ENCODE data around the gene FUT1. TPM values are rescaled to one million over a fixed set of nuclear protein-coding genes. Genes with fewer than 3 reads are reported as not detected.

Gene FUT1
- total RNA-seq, 1 experiment from 2014 or later: not detected

DNA sequence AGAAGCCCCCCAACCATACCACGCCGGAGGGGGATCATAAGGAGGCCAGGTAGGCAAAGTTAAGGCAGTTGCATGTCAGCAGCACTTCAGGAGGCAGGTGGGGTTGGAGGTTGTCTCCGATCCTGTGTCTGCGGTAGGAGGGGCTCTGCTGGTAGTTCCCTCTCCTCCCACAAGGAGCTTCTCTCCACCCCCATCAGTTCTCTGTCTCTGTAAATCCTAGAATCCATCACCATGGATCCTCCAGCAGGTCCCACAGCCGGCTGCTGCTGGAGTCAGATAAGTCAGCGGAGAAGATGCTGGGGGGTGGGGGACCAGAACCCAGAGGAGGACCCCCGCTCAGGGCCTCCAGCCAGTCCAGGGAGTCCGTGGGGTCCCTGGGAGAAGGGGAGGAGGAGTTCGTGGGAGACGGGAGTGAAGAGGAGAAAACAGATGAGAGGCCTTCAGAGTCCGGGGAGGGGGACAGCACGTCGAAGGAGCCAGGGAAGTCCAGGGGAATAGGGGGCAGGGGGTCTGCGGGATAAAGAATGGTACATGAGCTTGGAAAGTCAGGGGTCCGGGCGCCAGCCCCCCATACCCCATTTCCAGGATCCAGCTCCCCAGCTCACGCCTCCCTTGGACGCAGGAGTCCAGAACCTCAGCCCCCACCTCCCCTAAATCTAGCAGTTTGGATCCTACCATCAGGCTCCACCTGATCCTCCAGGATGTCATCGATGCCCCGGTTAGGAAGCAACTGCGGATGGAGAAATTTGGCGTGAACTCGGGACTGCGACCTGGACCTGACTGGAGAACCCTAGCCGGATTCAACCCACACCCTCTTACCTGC lies 39.2 kb downstream of the FUT1 start:
- H3K9me3 ChIP-seq (replicated peaks): no peaks in the 10 kb centered on the region
- H3K4me3 ChIP-seq: peak overlapping the region; percentile 57
- no peaks in the 10 kb centered on the region for H3K27me3 ChIP-seq (replicated peaks)
- H3K4me1 ChIP-seq (replicated peaks): peaks cover 15% of the 10 kb centered on the region
- DNase-seq (ENCODE audit: low read depth in 1 of 2, low spot score in 2 of 2): no peak
- no peak overlapping the region for H3K27ac ChIP-seq
- no peaks in the 10 kb centered on the region for H3K36me3 ChIP-seq

DNA sequence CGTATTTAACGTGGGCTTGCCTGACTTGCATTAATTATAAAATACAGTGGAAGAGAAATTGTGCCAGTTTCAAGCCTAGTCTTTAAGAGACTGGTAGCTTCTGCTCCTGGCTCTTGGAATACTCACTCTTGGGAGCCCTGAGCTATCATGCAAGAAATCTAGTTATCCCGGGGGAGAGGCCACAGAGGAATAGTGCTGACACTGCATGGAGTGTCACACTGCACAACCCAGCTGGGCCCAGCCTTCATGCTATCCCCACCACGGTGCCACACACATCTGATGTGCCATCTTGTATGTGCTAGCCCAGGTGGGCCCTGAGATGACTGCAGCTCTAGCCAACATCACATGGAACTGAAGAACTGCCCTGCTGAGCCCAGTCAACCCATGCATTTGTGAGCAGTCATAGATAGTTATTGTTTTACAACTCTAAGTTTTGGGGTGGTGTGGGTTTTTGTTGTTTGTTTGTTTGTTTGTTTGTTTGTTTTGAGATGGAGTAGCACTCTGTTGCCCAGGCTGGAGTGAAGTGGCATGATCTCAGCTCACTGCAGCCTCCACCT lies 41.3 kb downstream of the FUT1 start:
- Histone ChIP-seq H3K4me3 (no peak overlapping the region), H3K27me3 (replicated peaks) (no peaks in the 10 kb centered on the region), H3K4me1 (replicated peaks) (peaks cover 15% of the 10 kb centered on the region), H3K36me3 (no peaks in the 10 kb centered on the region), H3K27ac (no peak overlapping the region), H3K9me3 (replicated peaks) (no peaks in the 10 kb centered on the region)
- DNase-seq (ENCODE audit: low read depth in 1 of 2, low spot score in 2 of 2): no peak

DNA sequence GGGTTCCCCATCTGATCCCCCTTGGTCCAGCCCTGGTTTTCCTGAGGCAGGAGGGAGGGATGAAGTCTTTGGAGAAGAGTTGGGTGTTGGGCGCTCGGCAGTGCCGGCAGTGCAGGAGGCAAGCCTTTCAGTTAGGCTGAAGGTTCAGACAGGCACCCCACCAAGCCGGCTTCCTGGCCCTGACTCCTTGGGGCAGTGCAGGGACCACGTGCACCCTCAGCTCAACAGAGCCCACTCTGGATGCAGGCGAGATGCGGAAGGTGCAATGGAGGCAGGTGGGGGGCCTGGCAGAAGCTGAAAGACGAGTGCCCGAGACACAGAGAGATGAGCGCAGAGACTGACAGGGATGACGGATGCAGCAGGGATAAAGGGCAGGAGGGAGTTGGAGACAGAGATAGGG lies 44.0 kb downstream of the FUT1 start:
- H3K4me3 ChIP-seq: no peak overlapping the region
- DNase-seq (ENCODE audit: low read depth in 1 of 2, low spot score in 2 of 2): no peak
- H3K27me3 ChIP-seq (replicated peaks): no peaks in the 10 kb centered on the region
- no peak overlapping the region for H3K27ac ChIP-seq
- H3K36me3 ChIP-seq: no peaks in the 10 kb centered on the region
- H3K4me1 ChIP-seq (replicated peaks): peaks cover 6% of the 10 kb centered on the region; the same call in 1 of the 2 replicates
- no peaks in the 10 kb centered on the region for H3K9me3 ChIP-seq (replicated peaks)

DNA sequence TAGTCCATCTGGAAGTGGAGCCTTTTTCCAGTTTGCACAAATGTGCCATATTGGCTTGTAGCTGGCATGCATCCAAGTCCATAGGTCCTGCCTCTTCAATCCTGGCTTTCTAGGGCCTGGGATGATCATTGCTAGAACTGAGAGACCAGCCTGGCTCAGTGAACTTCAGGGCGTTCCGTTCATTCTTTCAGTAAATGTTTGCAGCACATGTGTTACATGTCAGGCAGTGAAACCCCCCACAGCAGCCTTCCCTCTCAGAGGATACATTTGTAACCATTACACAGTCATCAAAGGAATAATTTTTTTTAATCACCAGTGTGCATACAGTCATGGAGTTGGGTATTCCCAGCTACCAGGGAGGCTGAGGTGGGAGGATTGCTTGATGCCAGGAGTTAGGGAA lies 47.0 kb downstream of the FUT1 start:
- no peaks in the 10 kb centered on the region for H3K4me1 ChIP-seq (replicated peaks)
- DNase-seq (ENCODE audit: low read depth in 1 of 2, low spot score in 2 of 2): no peak
- no peak overlapping the region for H3K27ac ChIP-seq
- H3K9me3 ChIP-seq (replicated peaks): no peaks in the 10 kb centered on the region
- no peak overlapping the region for H3K4me3 ChIP-seq
- H3K36me3 ChIP-seq: no peaks in the 10 kb centered on the region
- H3K27me3 ChIP-seq (replicated peaks): no peaks in the 10 kb centered on the region

DNA sequence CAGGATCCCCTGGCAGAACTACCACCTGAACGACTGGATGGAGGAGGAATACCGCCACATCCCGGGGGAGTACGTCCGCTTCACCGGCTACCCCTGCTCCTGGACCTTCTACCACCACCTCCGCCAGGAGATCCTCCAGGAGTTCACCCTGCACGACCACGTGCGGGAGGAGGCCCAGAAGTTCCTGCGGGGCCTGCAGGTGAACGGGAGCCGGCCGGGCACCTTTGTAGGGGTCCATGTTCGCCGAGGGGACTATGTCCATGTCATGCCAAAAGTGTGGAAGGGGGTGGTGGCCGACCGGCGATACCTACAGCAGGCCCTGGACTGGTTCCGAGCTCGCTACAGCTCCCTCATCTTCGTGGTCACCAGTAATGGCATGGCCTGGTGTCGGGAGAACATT lies 49.1 kb downstream of the FUT1 start:
- Histone ChIP-seq H3K4me3 (no peak overlapping the region), H3K27me3 (replicated peaks) (no peaks in the 10 kb centered on the region), H3K27ac (no peak overlapping the region), H3K9me3 (replicated peaks) (no peaks in the 10 kb centered on the region), H3K4me1 (replicated peaks) (0 out of 2 replicates have a peak, but pooled peaks cover under 1% of the 10 kb centered on the region), H3K36me3 (no peaks in the 10 kb centered on the region)
- DNase-seq (ENCODE audit: low read depth in 1 of 2, low spot score in 2 of 2): no peak

DNA sequence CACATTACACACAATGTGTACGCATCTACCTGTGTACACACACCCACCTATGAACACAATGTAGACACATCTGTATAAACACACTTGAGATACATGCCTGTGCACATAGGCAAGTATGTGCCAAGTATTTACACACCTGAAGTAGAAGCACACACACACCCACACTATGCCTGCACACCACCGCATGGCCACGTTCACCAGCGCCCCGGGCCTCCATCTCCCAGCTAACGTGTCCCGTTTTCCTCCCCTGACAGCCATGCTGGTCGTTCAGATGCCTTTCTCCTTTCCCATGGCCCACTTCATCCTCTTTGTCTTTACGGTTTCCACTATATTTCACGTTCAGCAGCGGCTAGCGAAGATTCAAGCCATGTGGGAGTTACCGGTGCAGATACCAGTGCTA lies 49.7 kb downstream of the FUT1 start:
- H3K9me3 ChIP-seq (replicated peaks): no peaks in the 10 kb centered on the region
- H3K27ac ChIP-seq: no peak overlapping the region
- no peaks in the 10 kb centered on the region for H3K36me3 ChIP-seq
- H3K4me1 ChIP-seq (replicated peaks): 0 out of 2 replicates have a peak, but pooled peaks cover 4% of the 10 kb centered on the region
- H3K4me3 ChIP-seq: no peak overlapping the region
- no peaks in the 10 kb centered on the region for H3K27me3 ChIP-seq (replicated peaks)
- DNase-seq (ENCODE audit: low read depth in 1 of 2, low spot score in 2 of 2): no peak

DNA sequence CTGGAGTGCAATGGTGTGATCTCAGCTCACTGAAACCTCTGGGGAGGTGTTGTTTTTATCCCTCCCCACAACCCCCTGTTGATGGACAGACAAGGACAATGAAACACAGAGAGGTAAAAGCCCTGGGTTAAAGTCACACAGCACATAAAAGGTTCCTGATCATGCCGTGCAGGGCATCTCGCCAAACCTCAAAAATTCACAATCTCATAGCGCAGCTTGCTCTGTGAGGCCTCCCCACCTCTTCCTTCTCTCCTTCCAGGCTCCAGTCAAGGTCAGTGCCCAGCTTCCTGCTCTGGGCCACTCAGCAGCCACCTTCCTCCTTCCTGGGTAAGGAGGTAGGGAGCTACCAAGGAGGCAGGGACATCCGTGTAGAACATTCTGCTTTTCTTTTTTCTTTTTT lies 54.4 kb downstream of the FUT1 start:
- no peaks in the 10 kb centered on the region for H3K27me3 ChIP-seq (replicated peaks)
- H3K9me3 ChIP-seq (replicated peaks): no peaks in the 10 kb centered on the region
- H3K4me1 ChIP-seq (replicated peaks): 0 out of 2 replicates have a peak, but pooled peaks cover 4% of the 10 kb centered on the region
- H3K36me3 ChIP-seq: no peaks in the 10 kb centered on the region
- H3K27ac ChIP-seq: no peak overlapping the region
- peak in 1 of 2 experiments; percentile 15 for DNase-seq (ENCODE audit: low read depth in 1 of 2, low spot score in 2 of 2)
- H3K4me3 ChIP-seq: no peak overlapping the region

Other genes with a start within 250 kb of the FUT1 start
- gene LMTK3, start 240.8 kb downstream of the FUT1 start, total RNA-seq (2014; rRNA removed; shearing (Covaris generic)): not detected in 2 replicates
- 0.37 and 1.1 TPM in 2 replicates for gene SULT2B1, start 200.5 kb downstream of the FUT1 start, total RNA-seq (2014; rRNA removed; shearing (Covaris generic))
- not detected in 2 replicates for gene SPACA4, start 145.9 kb downstream of the FUT1 start, total RNA-seq (2014; rRNA removed; shearing (Covaris generic))
- 0.11 TPM in 1 of 2 replicates, not detected in the other for gene FAM83E, start 137.6 kb downstream of the FUT1 start, total RNA-seq (2014; rRNA removed; shearing (Covaris generic))
- 1,668 and 2,023 TPM in 2 replicates for gene RPL18, start 133.5 kb downstream of the FUT1 start, total RNA-seq (2014; rRNA removed; shearing (Covaris generic))
- gene SPHK2, start 133.1 kb downstream of the FUT1 start, total RNA-seq (2014; rRNA removed; shearing (Covaris generic)): 7.1 and 8.8 TPM in 2 replicates
- 2.2 and 2.7 TPM in 2 replicates for gene DBP, start 115.3 kb downstream of the FUT1 start, total RNA-seq (2014; rRNA removed; shearing (Covaris generic))
- gene CA11, start 106.5 kb downstream of the FUT1 start, total RNA-seq (2014; rRNA removed; shearing (Covaris generic)): not detected in 2 replicates
- gene NTN5, start 79.6 kb downstream of the FUT1 start, total RNA-seq (2014; rRNA removed; shearing (Covaris generic)): not detected in 2 replicates
- not detected in 2 replicates for gene FUT2, start 56.7 kb downstream of the FUT1 start, total RNA-seq (2014; rRNA removed; shearing (Covaris generic))
- gene MAMSTR, start 32.9 kb downstream of the FUT1 start, total RNA-seq (2014; rRNA removed; shearing (Covaris generic)): 0.16 TPM in 1 of 2 replicates, not detected in the other
- gene RASIP1, start 12.0 kb downstream of the FUT1 start, total RNA-seq (2014; rRNA removed; shearing (Covaris generic)): 0.21 and 0.53 TPM in 2 replicates
- gene IZUMO1, start 5.7 kb downstream of the FUT1 start, total RNA-seq (2014; rRNA removed; shearing (Covaris generic)): not detected in 2 replicates
- not detected in 2 replicates for gene FGF21, start 2.9 kb upstream of the FUT1 start, total RNA-seq (2014; rRNA removed; shearing (Covaris generic))
- 31.2 and 32.8 TPM in 2 replicates for gene BCAT2, start 58.4 kb upstream of the FUT1 start, total RNA-seq (2014; rRNA removed; shearing (Covaris generic))
- gene HSD17B14, start 83.8 kb upstream of the FUT1 start, total RNA-seq (2014; rRNA removed; shearing (Covaris generic)): not detected in 2 replicates
- 3.5 and 11.8 TPM in 2 replicates for gene PLEKHA4, start 116.0 kb upstream of the FUT1 start, total RNA-seq (2014; rRNA removed; shearing (Covaris generic))
- gene PPP1R15A, start 119.8 kb upstream of the FUT1 start, total RNA-seq (2014; rRNA removed; shearing (Covaris generic)): 79.5 and 86.0 TPM in 2 replicates
- not detected in 2 replicates for gene TULP2, start 146.1 kb upstream of the FUT1 start, total RNA-seq (2014; rRNA removed; shearing (Covaris generic))
- gene NUCB1, start 147.7 kb upstream of the FUT1 start, total RNA-seq (2014; rRNA removed; shearing (Covaris generic)): 200 and 215 TPM in 2 replicates
- gene DHDH, start 181.1 kb upstream of the FUT1 start, total RNA-seq (2014; rRNA removed; shearing (Covaris generic)): 0.16 and 1.7 TPM in 2 replicates
- gene BAX, start 202.2 kb upstream of the FUT1 start, total RNA-seq (2014; rRNA removed; shearing (Covaris generic)): 57.4 and 75.1 TPM in 2 replicates
- 2,837 and 3,145 TPM in 2 replicates for gene FTL, start 212.7 kb upstream of the FUT1 start, total RNA-seq (2014; rRNA removed; shearing (Covaris generic))
- 19.5 and 38.2 TPM in 2 replicates for gene GYS1, start 240.7 kb upstream of the FUT1 start, total RNA-seq (2014; rRNA removed; shearing (Covaris generic))
- gene RUVBL2, start 241.2 kb upstream of the FUT1 start, total RNA-seq (2014; rRNA removed; shearing (Covaris generic)): 238 and 322 TPM in 2 replicates

Data from SJSA1 (cell line).